GM21528 (cell line): Measurements from ENCODE around the gene PDCD6IP.
A peak's percentile ranks its signal among the peaks of the same experiment; 100 is the strongest.
"Not testable (repeated sequence)": the region's sequence is repeated elsewhere in the genome, so short reads cannot be mapped to it uniquely, and the experiment has no call there.

Source experiments
- ATAC-seq: cut with Tn5 transposase; IDR thresholded peaks from one replicate; pipeline ENCODE4 v1.9.1; 2021; ENCODE audit warnings: mild to moderate bottlenecking, moderate library complexity; ENCODE audit not compliant: unreplicated experiment, low FRiP score

PDCD6IP gene

DNA sequence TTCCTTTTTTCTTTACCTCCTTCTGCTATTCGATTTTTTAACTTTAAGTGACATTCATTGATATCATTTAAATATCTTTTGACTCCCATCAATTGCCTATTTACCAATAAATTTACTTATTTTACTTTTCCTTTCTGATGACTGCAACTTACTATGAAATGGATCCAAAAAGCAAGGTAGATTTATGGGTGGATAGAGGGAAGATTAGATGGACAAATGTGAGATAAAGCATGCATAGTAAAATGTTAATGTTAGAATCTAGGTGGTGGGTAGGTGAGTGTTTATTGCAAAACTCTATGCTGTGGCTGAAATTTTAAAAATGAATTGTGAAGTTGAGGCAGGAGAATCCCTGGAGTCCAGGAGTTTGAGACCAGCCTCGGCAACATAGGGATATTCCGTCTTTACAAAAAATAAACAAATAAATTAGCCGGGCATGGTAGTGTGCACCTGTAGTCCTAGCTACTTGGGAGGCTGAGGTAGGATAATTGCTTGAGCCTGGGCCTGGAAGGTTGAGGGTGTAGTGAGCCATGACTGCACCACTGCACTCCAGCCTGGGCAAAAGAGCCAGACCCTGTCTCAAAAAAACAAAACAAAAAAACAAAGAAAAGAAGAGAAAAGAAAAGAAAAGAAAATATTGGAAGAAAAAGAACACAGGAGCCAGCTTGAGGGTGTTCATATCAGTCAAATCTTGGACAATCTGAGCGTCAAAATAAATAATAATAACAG is 6.1 kb upstream of the PDCD6IP start:
- ATAC-seq, result no peak

DNA sequence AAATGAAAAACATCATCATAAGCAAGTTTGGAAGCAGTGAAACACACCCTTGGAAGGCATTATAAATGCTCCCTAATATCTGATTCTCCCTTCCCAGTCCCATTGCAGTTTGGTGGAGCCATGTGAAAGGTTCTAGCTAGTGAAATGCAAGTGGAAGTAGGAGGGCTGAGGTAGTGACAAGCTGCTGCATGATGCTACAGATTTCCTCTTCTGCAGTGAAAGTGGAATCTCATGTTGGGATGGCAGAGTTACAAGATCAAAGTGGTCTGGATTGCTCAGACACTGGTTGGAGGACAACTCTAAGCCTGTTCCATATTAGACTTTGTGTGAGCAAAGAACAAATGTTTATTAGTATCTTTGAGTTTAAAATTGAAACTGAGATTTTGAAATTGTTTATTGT is 3.3 kb upstream of the PDCD6IP start:
- no peak for ATAC-seq

DNA sequence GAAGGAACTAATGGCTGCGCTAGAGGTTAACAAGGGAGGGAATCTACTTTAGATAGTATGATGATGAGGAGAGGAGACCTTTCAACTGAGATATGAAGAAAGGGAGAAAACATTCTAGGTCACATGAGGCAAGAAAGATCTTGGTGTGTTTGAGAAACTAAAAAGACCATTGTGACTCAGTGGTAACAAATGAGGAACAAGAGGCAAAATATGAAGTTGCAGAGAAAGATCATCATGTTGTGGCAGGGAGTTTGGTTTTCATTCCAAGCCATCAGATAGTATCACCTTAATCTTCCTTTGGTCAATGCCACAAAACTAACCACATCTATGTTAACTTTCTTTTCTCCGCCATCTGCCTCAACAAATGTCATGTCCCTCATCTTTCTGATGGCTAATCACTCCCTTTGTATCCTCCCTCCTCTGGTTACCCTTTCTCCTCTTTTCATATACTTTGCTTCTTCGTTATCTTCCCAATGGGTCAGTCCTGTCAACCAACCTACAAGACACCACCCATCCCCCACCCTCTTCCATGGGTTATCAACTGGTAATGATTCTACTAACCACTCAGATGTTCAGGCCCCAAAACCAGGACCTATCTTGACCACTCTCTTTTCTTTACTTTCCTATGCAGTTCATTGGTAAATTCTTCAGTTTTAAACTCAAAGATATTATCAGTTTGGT is 2.4 kb upstream of the PDCD6IP start:
- no peak for ATAC-seq

DNA sequence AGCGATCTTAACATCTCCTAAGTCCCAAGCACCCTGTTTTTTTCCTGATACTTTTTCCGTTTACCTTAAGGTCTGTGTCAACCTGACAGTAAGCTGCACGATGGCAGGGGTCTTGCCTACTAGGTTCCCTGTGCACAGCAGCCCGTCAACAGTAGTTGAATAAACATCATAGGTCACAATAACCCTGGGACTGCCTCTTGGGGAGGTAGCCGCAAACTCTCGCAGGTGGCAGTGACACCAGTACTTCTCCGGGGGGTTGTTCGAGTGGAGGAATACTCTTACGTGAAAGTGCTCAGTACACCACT is 365 bp upstream of the PDCD6IP start:
- ATAC-seq, result peak; percentile 46

DNA sequence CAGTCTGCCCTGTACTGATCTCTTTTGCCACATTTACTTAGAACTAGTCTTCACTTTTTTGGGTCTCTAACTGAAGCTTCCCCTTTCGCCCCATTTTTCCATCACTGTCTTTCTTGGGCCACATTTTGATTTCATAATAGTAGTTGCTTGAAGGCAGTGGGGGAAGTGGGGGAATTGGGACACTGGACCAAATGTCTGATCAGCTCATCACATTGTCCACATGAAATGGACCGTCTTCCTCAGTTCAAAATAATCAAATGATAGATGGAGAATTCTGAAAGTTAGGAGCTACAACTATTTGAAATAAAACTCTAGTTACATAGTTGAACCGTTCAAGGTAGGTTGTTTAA is 747 bp downstream of the PDCD6IP start:
- ATAC-seq, result no peak

DNA sequence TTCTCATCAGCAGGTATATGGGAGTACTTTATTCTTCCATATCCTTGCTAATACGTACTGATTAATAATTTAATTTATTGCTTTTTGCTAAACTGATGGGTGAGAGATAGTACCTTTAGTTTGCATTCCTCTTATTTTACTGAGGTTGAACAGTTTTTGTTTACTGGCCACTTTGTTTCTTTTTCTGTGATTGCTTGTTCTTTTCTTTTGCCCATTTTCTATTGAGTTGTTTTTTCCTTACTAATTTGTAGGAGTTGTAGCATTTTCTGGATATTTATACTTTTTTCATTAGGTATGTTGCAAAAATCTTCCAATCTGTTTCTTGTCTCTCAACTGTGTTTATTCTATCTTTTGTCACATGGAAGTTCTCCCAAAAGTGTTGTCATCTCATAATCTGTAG is 4.8 kb downstream of the PDCD6IP start:
- no peak for ATAC-seq

DNA sequence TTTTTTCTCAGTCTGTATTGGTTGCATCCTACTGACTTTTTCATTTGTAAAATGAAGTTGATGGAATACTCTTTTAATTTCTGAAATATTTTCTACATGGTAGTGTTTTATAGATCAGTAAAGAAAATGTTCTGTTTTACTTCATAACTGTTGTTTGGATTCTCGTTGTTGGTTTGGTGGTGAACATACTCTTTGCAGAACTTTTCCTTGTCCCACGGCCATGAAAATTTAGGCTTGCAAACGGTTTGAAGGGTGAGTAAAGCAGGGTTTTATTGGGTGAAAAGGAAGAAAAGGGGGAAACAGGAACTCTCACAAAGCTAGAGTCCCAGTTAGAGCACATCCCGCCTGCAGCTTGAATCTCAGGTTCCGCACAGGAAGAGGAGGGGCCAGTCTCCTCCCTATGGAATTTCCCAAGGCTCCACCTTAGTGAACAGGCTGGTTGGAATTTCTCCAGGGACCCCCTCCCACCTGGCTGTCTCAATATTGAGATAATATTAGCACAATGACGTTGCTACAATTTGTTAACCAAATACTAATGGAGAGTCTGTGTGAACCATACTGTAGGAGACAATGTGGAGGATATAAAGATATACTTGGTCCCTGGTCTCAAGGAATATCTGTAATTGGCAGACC is 5.6 kb downstream of the PDCD6IP start:
- ATAC-seq, result no peak

DNA sequence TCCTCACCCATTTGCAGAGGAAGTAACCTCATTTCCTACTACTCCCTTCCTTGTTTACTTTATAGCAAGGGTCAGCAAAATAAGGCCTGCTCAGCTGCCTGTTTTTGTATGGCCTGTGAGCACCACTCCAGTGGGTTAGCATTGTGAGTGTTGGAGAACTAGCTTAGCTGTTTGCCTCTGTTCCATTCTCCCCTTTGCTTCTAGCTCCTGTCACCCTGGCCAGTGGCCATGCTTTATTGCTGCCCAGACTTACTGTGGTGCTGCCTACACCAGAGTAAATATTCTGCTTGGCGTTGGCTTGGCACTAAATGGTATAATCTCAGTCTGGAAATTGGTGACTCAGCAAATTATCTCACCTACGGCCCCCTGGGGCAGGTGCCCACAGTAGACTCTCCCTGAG is 8.8 kb downstream of the PDCD6IP start:
- ATAC-seq, result no peak

DNA sequence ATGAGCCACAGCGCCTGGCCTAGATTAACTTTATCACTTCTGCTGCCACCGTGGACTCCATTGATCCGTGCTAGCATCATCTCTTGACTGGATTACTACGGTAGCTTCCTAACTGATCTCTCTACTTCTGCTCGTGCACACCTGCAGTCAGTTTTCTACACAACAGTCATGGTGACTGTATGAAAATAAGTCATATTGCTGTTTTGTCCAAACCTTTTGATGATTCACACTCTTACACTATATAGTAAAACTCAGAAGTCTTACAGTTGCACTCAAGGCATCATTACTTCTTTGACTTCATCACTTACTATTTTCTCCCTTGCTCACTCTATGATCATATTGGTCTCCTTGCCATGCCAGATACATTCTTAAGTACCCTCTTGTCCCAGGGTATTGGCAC is 10.1 kb downstream of the PDCD6IP start:
- no peak for ATAC-seq

DNA sequence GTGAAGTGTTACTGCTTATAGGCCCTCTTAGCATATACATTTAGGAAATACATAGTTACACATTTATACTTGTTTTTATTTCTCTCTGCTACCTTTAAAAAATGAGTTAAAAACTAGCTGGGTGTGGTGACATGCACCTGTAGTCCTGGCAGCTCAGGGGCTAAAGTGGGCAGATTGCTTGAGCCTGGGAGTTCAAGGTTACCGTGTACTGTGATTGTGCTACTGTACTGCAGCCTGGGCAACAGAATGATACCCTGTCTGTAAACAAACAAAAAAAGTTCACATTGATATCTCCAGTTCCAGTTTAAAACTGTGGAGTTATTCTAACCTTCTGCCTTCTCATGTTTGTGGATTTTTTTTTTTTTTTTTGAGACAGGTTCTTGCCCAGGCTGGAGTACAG is 12.1 kb downstream of the PDCD6IP start:
- no peak for ATAC-seq

DNA sequence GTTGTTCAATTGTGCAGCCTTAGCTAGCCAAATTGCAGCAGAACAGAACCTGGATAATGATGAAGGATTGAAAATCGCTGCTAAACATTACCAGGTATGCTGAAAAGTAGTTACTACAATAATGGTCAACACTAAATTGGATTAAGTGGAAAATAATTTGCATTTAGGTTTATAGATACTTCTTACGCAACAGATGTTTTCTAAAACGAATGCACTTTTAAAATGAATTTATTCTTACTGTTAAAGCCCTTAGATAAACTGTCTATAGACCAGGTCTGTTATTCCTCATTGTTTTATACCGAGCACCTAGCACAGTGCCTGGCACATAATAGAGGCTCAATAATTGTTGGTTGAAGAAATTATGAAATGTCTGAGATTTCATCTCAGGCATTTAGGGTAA is 23.6 kb downstream of the PDCD6IP start:
- ATAC-seq, result no peak

DNA sequence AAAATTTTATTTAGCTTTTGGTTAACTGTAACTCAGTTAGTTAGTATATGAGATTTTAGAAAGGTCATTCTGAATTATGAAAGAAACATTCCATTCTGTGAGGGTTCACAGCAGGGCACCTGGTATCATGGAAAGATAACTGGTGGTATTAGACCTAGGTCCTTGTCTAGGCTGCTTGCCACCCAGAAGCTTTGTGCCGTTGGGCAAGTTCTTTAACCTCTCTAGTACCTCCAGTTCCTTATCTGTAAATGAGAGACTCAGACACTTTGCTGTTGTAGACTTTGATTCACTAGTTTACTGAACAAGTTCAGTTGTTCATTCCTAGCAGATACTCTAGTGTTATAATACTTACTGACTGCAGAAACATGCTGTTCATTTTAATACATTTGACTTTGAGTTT is 25.4 kb downstream of the PDCD6IP start:
- ATAC-seq, result no peak

DNA sequence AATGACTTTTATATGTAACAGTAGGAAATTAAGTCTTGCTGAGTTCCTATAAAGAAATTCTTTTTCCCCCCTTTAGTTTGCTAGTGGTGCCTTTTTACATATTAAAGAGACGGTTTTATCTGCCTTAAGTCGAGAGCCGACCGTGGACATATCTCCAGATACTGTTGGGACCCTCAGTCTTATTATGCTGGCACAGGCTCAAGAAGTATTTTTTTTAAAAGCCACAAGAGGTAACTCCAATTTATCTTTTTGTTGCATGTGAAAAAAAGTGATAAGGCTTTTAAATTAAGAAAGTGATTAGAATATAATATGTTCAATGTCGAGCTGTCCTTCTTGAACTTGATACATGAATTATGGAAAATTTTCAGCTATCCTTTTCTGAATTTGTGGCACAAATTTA is 26.7 kb downstream of the PDCD6IP start:
- no peak for ATAC-seq

DNA sequence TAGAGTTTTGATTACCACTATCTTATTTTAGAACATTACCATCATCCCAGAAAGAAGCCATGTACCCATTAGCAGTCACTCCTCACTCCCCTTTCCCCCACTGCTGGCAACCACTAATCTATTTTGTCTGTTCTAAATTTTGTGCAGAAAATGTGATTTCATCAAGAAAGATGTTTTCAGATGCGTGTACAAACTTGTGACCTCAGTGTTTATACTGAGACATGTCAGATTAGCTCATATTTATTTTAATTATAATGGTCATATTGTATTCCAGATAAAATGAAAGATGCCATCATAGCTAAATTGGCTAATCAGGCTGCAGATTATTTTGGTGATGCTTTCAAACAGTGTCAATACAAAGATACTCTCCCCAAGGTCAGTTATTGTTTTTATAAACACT is 27.8 kb downstream of the PDCD6IP start:
- ATAC-seq, result no peak

DNA sequence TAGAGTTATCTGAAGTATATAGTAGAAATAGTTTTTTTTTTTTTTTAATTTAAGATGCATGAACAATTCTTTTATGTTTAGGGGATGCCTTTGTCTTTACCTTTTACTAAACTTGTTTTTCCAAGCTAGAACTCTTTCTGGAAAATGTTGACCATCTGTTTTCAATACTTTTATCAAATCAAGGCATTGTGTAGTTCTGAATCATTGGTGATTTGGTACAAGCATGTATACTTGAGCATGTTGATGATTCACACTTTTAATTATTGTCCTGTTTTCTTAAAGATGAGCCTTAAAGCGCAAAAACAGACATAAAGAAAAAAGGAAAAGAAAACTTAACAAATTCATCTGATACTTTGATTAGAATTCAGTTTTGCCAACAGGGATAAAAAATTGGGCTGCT is 28.3 kb downstream of the PDCD6IP start:
- no peak for ATAC-seq

DNA sequence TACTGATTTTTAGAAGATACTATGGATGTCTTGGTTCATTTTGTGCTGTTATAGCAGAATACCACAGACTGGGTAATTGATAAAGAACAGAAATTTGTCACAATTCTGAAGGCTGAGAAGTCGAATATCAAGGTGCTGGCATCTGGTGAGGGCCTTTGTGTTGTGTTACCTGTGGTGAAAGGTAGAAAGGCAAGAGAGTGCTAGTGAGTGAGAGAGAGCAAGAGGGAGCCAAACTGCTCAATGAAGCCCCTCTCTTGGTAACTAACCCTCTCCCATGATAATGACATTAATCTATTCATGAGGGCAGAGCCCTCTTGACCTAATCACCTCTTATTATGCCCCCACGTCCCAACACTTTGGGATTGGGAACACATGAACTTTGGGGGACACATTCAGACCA is 31.3 kb downstream of the PDCD6IP start:
- ATAC-seq, result no peak

DNA sequence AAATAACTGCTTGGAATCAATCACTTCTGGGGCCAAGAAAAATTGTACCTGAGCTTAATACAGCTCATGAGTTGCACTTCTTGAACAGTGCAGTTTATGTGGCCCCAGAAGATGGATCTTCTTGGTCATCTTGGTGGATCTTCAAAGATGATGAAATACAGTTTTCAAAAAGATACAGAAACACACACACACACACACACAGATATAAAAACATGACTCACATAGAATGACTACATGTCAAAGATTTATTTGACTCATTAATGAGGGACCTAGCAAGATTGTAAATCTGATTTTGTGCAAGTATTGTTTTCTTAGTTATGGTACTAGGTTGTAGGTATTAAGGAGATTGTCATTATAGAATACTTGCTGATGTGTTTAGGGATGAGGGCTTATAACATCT is 32.6 kb downstream of the PDCD6IP start:
- no peak for ATAC-seq

DNA sequence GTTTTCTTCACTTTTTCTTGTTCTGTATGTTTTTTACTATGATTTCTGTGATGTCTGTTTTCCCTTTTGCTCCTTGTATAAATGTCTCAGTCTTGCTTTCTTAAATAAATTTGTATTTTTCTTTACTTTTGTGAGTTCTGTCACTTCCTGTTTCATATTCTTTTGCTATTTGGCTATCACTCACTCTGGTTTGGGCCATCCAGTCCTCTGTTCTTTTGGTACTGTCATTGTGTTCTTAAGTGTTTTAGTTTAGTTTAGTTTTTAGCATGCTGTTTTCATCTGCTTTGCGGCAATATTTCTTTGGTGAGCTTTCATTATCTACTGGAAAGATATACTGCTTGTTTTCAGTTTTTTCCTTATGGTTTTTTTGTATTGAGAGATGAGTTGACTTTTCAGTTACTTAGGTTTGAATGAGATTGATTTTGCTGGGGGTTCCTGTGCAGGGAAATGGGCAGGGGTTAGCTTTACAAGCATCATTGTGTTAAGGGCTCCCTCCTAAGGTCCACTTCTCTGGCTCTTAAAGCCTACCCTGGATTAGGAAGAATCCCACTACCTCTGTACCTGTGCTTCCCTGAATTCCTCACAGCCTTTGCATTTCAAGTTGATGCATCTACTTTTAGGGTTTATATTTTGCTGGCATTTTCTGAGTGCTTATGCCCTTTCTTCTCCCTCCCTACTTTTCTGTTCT is 35.1 kb downstream of the PDCD6IP start:
- ATAC-seq, result peak; percentile 23

DNA sequence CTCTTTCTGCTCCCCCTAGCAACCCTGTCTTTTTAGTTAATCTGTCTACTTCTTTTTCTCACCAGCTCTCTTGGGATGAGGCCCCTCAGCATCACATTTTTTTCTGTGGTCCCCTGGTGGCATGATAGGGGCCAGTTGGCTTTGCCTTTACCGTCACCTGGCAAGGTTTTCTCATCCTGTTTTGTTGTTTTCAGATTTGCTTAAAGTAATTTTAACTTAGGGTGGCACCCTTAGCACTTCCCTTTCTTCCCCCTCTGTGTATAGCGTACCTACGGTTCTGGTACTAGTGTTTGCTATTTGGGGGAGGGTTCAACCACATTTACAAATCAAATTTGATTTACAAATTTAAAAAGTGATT is 35.6 kb downstream of the PDCD6IP start:
- peak; percentile 60 for ATAC-seq

DNA sequence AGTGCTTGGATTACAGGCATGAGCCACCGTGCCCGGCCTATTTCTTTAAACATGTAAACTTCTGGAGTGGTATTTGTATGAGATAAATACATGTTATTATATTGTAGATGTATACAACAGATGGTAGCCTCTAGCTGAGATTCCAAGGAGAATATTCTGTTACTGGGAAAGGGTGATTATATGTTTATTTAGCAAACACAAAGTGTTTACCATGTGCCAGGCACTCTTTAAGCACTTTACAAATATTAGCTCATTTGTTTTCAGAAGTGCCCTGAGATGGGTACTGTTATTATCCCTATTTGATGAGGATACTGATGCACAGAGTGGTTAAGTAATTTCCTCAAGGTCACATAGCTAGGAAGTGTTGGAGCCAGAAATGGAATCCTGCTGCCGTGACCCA is 38.8 kb downstream of the PDCD6IP start:
- not testable (repeated sequence) for ATAC-seq

DNA sequence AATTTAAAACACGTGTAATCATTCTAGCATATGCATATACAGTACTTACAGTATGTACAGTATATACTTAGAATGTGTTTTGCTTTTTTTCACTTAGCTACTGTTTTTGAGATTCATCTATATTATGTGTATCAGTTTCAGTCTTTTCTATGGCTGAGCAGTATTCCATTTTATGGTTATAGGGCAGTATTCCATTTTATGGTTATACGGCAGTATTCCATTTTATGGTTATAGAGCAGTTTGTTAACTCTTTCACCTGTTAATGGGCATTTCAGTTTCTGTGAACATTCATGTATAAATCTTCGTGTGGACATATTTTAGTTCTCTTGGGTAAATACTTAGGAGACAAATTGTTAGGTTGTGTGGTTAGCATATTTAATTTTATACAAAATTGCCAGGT is 40.9 kb downstream of the PDCD6IP start:
- no peak for ATAC-seq

DNA sequence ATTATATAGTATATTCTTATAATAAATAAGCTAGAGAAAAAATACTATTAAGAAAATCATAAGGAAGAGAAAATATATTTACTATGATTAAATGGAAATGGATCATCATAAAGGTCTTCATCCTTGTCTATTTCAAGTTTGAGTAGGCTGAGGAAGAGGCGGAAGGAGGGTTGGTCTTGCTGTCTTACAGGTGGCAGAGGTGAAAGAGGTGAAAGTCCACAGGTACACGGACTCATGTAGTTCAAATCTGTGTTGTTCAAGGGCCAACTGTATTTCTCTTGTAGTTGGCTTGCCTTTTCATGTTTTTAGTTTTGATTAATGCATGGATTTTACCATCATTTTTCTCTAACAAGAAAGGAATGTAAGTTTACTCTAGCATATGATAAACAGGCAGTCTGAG is 41.7 kb downstream of the PDCD6IP start:
- no peak for ATAC-seq
